H1 (cell line): ENCODE measurements around the gene THADA.

ENCODE experiments used
- ASH2L ChIP-seq: fragments of 200-600, 300-600 bp; sonication (generic); IDR thresholded peaks from one replicate; pipeline ENCODE4 v1.7.1; 2017; ENCODE audit warnings: low read length
- CBX5 ChIP-seq: fragments of 300-800, 300-1000 bp; sonication (generic); IDR thresholded peaks from 2 replicates; pipeline ENCODE4 v1.7.1; 2016; ENCODE audit warnings: antibody characterized with exemption, low read length, low read depth
- CREB1 ChIP-seq: IDR thresholded peaks from 2 replicates; pipeline ENCODE4 v1.6.1; 2012; ENCODE audit warnings: inconsistent platforms
- CTCF ChIP-seq, 3 experiments: IDR thresholded peaks; 1 replicate in 2 of 3; 2 replicates in 1 of 3; pipeline versions ENCODE4 v1.5.1 to v1.6.1; 2011; ENCODE audit warnings: low read length in 3 of 3, mild to moderate bottlenecking in 3 of 3, inconsistent platforms in 2 of 3, low read depth in 1 of 3, moderate library complexity in 1 of 3; ENCODE audit not compliant: insufficient read depth in 1 of 3; ENCODE audit errors: control extremely low read depth in 1 of 3
- EZH2 ChIP-seq: fragments of 200-600 bp; sonication (generic); IDR thresholded peaks from 2 replicates; pipeline ENCODE4 v1.7.1; 2012; ENCODE audit warnings: low read depth, mild to moderate bottlenecking, moderate library complexity, low read length, inconsistent platforms; ENCODE audit not compliant: severe bottlenecking
- GABPA ChIP-seq: IDR thresholded peaks from 2 replicates; pipeline ENCODE4 v1.6.1; 2011; ENCODE audit warnings: mild to moderate bottlenecking, low read length, moderate library complexity, borderline replicate concordance; ENCODE audit not compliant: insufficient read depth
- JUND ChIP-seq: IDR thresholded peaks from 2 replicates; pipeline ENCODE4 v1.6.1; 2011; ENCODE audit warnings: mild to moderate bottlenecking, improper control_type of control experiment, low read length
- POLR2A ChIP-seq, 2 experiments: IDR thresholded peaks; 1 replicate in 1 of 2; 2 replicates in 1 of 2; pipeline ENCODE4 v1.6.1; 2011; ENCODE audit warnings: low read depth in 2 of 2, low read length in 2 of 2, mild to moderate bottlenecking in 2 of 2; ENCODE audit errors: control extremely low read depth in 1 of 2
- SP1 ChIP-seq: IDR thresholded peaks from 2 replicates; pipeline ENCODE4 v1.6.1; 2011; ENCODE audit warnings: low read depth, low read length
- TCF12 ChIP-seq: IDR thresholded peaks from 2 replicates; pipeline ENCODE4 v1.6.1; 2011; ENCODE audit warnings: low read depth, mild to moderate bottlenecking, low read length
- USF2 ChIP-seq: IDR thresholded peaks from 2 replicates; pipeline ENCODE4 v1.6.1; 2011; ENCODE audit warnings: low read length, improper control_type of control experiment
- YY1 ChIP-seq: IDR thresholded peaks from 2 replicates; pipeline ENCODE4 v1.6.1; 2011; ENCODE audit warnings: low read depth, mild to moderate bottlenecking, low read length

- TF ChIP-seq TCF12 (no peak), YY1 (no peak), JUND (no peak), CTCF (IDR thresholded peaks at IDR 0.05; ENCODE audit: control extremely low read depth in 1 of 3, insufficient read depth in 1 of 3, low read depth in 1 of 3, low read length in 3 of 3) (no peak), GABPA (no peak), POLR2A (IDR thresholded peaks at IDR 0.05; ENCODE audit: control extremely low read depth in 1 of 2, low read depth in 2 of 2, low read length in 2 of 2) (no peak), SP1 (no peak), CREB1 (no peak), CBX5 (no peak), USF2 (no peak), EZH2 (no peak), ASH2L (no peak)
Observed at GRCh38 chr2:43429369-43429768, 166.5 kb downstream of the THADA start.
